Measurements from ENCODE around the gene ARL5A. TPM values are rescaled to one million over a fixed set of nuclear protein-coding genes. Genes with fewer than 3 reads are reported as not detected.

ARL5A gene
- total RNA-seq, 2 experiments from 2014 or later = 78.7 to 79.9 TPM

DNA sequence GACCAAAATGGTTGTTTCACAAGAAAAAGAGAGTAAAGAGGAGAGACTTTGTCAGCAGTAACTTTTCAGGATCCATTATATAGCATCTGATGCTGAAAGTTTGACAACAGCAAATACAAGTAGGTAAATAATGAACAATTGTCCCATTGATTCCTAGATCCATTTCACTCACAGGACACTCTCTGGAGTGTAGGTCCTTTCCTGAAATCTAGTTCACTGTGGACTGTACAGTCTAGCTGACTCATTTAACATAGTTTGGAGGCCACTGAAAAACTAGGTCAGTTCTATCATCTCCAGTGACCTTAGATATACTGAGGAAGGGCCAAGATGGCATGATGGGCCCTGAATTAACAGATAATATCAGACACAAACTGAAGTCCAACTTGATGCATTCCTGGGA is 74.7 kb downstream of the ARL5A start:
- POLR2A ChIA-PET = no interaction called here
- no peaks in the 10 kb centered on the region for H3K27me3 Mint-ChIP-seq
- no peaks in the 10 kb centered on the region for H3K4me1 Mint-ChIP-seq (ENCODE audit: low read depth)
- DNase-seq (no peak), ATAC-seq (no peak)
- intact Hi-C loops (cut with micrococcal nuclease) = no loop called here
- H3K9me3 Mint-ChIP-seq = no peaks in the 10 kb centered on the region
- H3K36me3 Mint-ChIP-seq (ENCODE audit: low read depth) = no peaks in the 10 kb centered on the region
- TF ChIP-seq, protein P1, sequence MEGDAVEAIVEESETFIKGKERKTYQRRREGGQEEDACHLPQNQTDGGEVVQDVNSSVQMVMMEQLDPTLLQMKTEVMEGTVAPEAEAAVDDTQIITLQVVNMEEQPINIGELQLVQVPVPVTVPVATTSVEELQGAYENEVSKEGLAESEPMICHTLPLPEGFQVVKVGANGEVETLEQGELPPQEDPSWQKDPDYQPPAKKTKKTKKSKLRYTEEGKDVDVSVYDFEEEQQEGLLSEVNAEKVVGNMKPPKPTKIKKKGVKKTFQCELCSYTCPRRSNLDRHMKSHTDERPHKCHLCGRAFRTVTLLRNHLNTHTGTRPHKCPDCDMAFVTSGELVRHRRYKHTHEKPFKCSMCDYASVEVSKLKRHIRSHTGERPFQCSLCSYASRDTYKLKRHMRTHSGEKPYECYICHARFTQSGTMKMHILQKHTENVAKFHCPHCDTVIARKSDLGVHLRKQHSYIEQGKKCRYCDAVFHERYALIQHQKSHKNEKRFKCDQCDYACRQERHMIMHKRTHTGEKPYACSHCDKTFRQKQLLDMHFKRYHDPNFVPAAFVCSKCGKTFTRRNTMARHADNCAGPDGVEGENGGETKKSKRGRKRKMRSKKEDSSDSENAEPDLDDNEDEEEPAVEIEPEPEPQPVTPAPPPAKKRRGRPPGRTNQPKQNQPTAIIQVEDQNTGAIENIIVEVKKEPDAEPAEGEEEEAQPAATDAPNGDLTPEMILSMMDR (IDR thresholded peaks at IDR 0.05) = no peak
- H3K27ac Mint-ChIP-seq = no peak overlapping the region
- no peak overlapping the region for H3K4me3 Mint-ChIP-seq
- CTCF ChIA-PET = no interaction called here

Other genes with a start within 250 kb of the ARL5A start
- under 1 TPM; 0.18 to 0.34 TPM for gene NEB, start 93.9 kb downstream of the ARL5A start, total RNA-seq